Anterior cingulate cortex (tissue), 58 donors: Measurements from ENCODE around the gene NRAP.

Experiments used
- DNase-seq, 58 donors: peaks; one replicate each; lab custom pipeline; 2025; lab: John Stamatoyannopoulos, UW

The NRAP gene

DNA sequence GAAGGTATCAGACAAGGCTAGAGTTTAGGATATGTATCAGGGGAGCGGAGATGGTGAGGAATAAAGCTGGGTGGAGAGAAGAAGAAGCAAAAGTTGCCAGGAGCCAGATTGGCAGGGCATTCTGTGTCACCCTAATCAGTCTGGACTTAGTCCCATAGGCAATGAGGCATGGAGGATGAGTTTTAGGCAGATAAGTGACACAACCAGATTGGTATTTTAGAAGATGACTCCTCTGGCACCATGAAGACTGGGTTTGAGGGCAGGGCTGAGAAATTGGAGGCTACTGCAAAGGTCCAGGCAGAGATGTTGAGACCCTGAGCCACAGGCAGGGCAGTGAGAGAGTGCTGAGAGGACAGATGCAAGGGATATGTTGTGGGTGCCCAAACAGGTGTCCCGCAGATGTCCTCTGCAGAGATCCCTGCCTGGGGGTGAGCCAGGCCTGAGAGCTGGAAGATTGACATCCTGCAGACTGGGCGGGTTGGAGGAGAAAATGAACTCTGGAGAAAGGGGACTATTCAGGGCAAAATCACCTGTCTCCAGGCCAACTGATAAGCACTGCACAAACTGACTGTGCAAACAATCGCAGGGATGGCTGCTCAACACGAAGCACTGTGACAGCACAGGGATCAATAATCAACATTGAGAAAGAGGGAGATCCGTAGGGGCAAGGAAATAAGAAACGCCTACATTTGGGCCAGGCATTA lies 122.8 kb downstream of the NRAP start:
- no peak for DNase-seq

DNA sequence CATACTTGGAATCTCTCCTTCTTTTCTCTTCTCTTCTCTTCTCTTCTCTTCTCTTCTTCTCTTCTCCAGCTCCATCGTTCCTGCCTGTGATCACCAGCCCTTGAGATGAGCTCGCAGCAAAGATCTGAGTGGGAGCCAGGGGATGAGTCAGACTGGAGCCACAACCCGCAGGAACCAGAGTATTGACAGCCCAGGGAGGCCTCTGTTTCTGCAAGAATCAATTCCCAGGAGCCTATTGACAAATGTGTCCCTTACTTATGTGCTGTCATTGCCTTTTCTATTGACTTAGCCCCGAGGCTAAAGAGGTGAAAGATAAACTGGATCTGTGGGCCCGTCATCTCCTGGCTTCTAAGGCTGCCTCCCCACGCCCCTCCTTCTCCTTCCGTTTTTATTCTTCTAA lies 124.1 kb downstream of the NRAP start:
- peak in 6 of 58 donors; percentile 2 to 17 (median 9) for DNase-seq
